HepG2 (cell line): ENCODE results near the gene FIBP. TPM values are rescaled to one million over a fixed set of nuclear protein-coding genes. Genes with fewer than 3 reads are reported as not detected.

Source experiments
- CC2D1A ChIP-seq: sonication (generic); formaldehyde crosslinking; IDR thresholded peaks from 2 replicates; pipeline ENCODE4 v1.8.1; 2023; ENCODE audit warnings: mild to moderate bottlenecking, missing genetic modification reagents
- CENPBD1 ChIP-seq: sonication (generic); formaldehyde crosslinking; IDR thresholded peaks from 2 replicates; pipeline ENCODE4 v1.8.0; 2022; ENCODE audit warnings: missing genetic modification reagents, low read depth, mild to moderate bottlenecking, borderline replicate concordance
- HNRNPUL1 ChIP-seq: fragments of 200-400 bp; formaldehyde crosslinking; IDR thresholded peaks from 2 replicates; pipeline ENCODE4 v1.6.1; 2017; ENCODE audit warnings: low read depth, mild to moderate bottlenecking, low read length, moderate library complexity
- ISX ChIP-seq: sonication (generic); formaldehyde crosslinking; conservative IDR thresholded peaks from 2 replicates; pipeline ENCODE4 v1.5.0; 2020; ENCODE audit warnings: missing genetic modification reagents
- ZBED4 ChIP-seq: sonication (generic); formaldehyde crosslinking; IDR thresholded peaks from 2 replicates; pipeline ENCODE4 v1.4.0; 2020; ENCODE audit warnings: missing genetic modification reagents, borderline replicate concordance
- ZNF550 ChIP-seq: sonication (generic); formaldehyde crosslinking; IDR thresholded peaks from 2 replicates; pipeline ENCODE4 v1.4.0; 2020; ENCODE audit warnings: mild to moderate bottlenecking, missing genetic modification reagents, borderline replicate concordance
- ZNF615 ChIP-seq: sonication (generic); formaldehyde crosslinking; IDR thresholded peaks from 2 replicates; pipeline ENCODE4 v1.5.0; 2020; ENCODE audit warnings: mild to moderate bottlenecking, missing genetic modification reagents, borderline replicate concordance
- ZSCAN5A ChIP-seq: sonication (generic); formaldehyde crosslinking; IDR thresholded peaks from 2 replicates; pipeline ENCODE4 v1.8.0; 2022; ENCODE audit warnings: mild to moderate bottlenecking, missing genetic modification reagents, borderline replicate concordance
- polyA plus RNA-seq, 8 experiments: library from polyadenylated mRNA; depleted of rRNA in 3 of 8; stranded (reverse) in 7 of 8; unstranded in 1 of 8; fragments of >200 nt; fragmentation: Illumina TruSeq in 4 of 8; extraction: Trizol in 4 of 8; gene quantifications; 2 replicates each; pipeline versions ENCODE4 v1.2.1 to v1.2.3, GENCODE V29; 2011 to 2016; ENCODE audit warnings: low read depth in 4 of 8, missing spikeins in 1 of 8, mixed read lengths in 1 of 8; ENCODE audit not compliant: insufficient read depth in 1 of 8
- total RNA-seq, 5 experiments: library from RNA; depleted of rRNA; stranded (reverse); fragments of >200 nt; fragmentation: Illumina TruSeq; extraction: Trizol; gene quantifications; 2 replicates each; pipeline ENCODE4 v1.2.3, GENCODE V29; 2016; ENCODE audit warnings: low read depth in 1 of 5
- TF ChIP-seq, protein P1 (sequence below): sonication (generic); formaldehyde crosslinking; IDR thresholded peaks from 2 replicates; pipeline ENCODE4 v1.4.0; 2020; ENCODE audit warnings: missing genetic modification reagents, mild to moderate bottlenecking, borderline replicate concordance
- TF ChIP-seq, protein P2 (sequence below): sonication (generic); formaldehyde crosslinking; IDR thresholded peaks from 2 replicates; pipeline ENCODE4 v1.9.0; 2021; ENCODE audit warnings: missing genetic modification reagents, mild to moderate bottlenecking, borderline replicate concordance
- TF ChIP-seq, protein P3 (sequence below): sonication (generic); formaldehyde crosslinking; IDR thresholded peaks from 2 replicates; pipeline ENCODE4 v1.5.1; 2020; ENCODE audit warnings: mild to moderate bottlenecking, missing genetic modification reagents, moderate library complexity

FIBP gene
- total and polyA plus RNA-seq, 2 of the 13 experiments (the other 11 are each of a cell fraction or from before 2014, with no cell fraction given): 42.9 to 62.1 TPM

DNA sequence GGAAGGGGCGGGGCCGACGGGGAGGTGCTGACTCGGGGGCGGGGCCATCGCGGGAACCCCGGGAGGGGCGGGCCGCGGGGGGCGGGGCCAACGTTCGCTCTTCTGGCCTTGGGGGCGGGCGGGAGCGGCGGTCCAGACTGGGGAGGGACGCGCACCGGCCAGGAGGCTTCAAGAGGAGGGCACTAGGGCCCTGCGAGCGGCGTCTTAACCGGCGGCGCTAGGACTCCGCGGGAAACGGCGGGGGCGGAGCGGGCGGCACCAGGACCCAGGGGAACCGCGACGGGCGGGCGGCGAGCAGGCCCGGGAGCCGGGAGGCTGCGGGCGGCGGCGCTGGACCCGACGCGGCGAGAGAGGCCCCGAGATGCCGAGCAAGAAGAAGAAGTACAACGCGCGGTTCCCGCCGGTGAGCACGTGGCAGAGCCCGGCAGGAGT, 30.9 kb upstream of the FIBP start, which contains the start of gene DRAP1 (continued):
- TF ChIP-seq HNRNPUL1 (no peak; the same call in 1 of the 2 replicates), CENPBD1 (CRISPR knock-in tag) (no peak), CC2D1A (CRISPR knock-in tag) (no peak), ZNF615 (no peak), ISX (CRISPR knock-in tag) (no peak), ZBED4 (CRISPR knock-in tag) (peak; percentile 80), ZSCAN5A (peak; percentile 27; the same call in 1 of the 2 replicates), ZNF550 (0 out of 2 replicates have a peak, but pooled peaks have one; percentile 71)
- TF ChIP-seq, protein P1, sequence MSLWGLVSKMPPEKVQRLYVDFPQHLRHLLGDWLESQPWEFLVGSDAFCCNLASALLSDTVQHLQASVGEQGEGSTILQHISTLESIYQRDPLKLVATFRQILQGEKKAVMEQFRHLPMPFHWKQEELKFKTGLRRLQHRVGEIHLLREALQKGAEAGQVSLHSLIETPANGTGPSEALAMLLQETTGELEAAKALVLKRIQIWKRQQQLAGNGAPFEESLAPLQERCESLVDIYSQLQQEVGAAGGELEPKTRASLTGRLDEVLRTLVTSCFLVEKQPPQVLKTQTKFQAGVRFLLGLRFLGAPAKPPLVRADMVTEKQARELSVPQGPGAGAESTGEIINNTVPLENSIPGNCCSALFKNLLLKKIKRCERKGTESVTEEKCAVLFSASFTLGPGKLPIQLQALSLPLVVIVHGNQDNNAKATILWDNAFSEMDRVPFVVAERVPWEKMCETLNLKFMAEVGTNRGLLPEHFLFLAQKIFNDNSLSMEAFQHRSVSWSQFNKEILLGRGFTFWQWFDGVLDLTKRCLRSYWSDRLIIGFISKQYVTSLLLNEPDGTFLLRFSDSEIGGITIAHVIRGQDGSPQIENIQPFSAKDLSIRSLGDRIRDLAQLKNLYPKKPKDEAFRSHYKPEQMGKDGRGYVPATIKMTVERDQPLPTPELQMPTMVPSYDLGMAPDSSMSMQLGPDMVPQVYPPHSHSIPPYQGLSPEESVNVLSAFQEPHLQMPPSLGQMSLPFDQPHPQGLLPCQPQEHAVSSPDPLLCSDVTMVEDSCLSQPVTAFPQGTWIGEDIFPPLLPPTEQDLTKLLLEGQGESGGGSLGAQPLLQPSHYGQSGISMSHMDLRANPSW (CRISPR knock-in tag): no peak
- TF ChIP-seq, protein P2, sequence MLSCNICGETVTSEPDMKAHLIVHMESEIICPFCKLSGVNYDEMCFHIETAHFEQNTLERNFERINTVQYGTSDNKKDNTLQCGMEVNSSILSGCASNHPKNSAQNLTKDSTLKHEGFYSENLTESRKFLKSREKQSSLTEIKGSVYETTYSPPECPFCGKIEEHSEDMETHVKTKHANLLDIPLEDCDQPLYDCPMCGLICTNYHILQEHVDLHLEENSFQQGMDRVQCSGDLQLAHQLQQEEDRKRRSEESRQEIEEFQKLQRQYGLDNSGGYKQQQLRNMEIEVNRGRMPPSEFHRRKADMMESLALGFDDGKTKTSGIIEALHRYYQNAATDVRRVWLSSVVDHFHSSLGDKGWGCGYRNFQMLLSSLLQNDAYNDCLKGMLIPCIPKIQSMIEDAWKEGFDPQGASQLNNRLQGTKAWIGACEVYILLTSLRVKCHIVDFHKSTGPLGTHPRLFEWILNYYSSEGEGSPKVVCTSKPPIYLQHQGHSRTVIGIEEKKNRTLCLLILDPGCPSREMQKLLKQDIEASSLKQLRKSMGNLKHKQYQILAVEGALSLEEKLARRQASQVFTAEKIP (CRISPR knock-in tag): no peak
- TF ChIP-seq, protein P3, sequence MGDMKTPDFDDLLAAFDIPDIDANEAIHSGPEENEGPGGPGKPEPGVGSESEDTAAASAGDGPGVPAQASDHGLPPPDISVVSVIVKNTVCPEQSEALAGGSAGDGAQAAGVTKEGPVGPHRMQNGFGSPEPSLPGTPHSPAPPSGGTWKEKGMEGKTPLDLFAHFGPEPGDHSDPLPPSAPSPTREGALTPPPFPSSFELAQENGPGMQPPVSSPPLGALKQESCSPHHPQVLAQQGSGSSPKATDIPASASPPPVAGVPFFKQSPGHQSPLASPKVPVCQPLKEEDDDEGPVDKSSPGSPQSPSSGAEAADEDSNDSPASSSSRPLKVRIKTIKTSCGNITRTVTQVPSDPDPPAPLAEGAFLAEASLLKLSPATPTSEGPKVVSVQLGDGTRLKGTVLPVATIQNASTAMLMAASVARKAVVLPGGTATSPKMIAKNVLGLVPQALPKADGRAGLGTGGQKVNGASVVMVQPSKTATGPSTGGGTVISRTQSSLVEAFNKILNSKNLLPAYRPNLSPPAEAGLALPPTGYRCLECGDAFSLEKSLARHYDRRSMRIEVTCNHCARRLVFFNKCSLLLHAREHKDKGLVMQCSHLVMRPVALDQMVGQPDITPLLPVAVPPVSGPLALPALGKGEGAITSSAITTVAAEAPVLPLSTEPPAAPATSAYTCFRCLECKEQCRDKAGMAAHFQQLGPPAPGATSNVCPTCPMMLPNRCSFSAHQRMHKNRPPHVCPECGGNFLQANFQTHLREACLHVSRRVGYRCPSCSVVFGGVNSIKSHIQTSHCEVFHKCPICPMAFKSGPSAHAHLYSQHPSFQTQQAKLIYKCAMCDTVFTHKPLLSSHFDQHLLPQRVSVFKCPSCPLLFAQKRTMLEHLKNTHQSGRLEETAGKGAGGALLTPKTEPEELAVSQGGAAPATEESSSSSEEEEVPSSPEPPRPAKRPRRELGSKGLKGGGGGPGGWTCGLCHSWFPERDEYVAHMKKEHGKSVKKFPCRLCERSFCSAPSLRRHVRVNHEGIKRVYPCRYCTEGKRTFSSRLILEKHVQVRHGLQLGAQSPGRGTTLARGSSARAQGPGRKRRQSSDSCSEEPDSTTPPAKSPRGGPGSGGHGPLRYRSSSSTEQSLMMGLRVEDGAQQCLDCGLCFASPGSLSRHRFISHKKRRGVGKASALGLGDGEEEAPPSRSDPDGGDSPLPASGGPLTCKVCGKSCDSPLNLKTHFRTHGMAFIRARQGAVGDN (CRISPR knock-in tag): peak; percentile 24
